Urothelium cell line (cell line): ENCODE data around the gene FNDC3B.
A peak's percentile ranks its signal among the peaks of the same experiment; 100 is the strongest.

Experiments
- DNase-seq: peaks from one replicate; pipeline ENCODE4 v3.0.0; 2011; ENCODE audit warnings: low spot score, mixed read lengths
- FAIRE-seq: peaks from 2 replicates; lab custom pipeline; 2011; peaks lifted over from hg19 to GRCh38; lab: Jason Lieb, UNC

FNDC3B gene

GRCh38 chr3:172111163-172111562 is 71.8 kb downstream of the FNDC3B start:
- FAIRE-seq (no peak), DNase-seq (no peak)

DNA sequence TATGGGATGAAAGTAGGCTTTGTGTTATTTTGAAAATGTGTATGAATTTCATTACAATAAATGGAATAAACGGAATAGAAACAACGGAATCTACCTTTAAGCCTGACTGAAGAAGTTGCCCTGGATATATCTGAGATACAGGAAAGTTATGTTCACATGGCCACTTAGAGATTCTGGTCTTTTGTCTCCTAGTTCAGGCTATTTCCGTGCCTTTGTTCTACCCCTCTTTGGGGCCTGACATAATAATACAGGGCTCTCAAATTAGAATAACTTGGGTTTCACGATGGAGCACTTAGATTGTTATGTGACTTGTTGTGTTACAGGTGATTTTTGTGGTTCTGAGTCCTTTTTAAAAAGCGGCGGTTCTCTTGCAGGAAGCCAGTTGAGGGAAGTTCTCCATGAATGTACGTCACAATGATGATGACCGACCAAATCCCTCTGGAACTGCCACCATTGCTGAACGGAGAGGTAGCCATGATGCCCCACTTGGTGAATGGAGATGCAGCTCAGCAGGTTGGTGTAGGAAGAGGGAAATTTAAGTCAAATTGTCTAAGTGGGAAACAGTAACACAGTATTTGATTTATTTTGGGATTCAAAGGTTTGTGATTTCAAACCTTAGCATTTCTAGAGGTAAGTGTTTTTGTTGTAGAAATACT is 72.8 kb downstream of the FNDC3B start:
- FAIRE-seq, result no peak
- DNase-seq, result no peak

DNA sequence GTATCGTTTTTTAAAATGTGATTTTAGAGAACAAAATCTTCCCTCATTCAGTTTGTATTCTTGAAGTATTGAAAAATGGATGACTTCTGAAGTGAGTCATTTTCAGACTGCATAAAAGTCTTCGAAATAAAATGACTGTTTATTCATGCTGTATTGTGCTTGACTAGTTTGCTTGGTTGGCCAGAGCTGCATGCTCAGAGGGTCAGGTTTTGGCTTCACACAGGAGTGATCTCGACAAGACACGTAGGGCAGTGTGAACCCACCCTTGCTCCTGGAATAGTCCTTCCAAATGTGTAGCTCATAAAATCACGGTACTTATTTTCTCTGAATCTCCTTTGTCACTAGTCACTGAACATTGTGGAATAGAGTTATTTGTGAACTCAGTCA is 73.3 kb downstream of the FNDC3B start:
- FAIRE-seq (no peak), DNase-seq (no peak)

GRCh38 chr3:172113710-172114109 is 74.3 kb downstream of the FNDC3B start:
- no peak for FAIRE-seq
- DNase-seq, result no peak

DNA sequence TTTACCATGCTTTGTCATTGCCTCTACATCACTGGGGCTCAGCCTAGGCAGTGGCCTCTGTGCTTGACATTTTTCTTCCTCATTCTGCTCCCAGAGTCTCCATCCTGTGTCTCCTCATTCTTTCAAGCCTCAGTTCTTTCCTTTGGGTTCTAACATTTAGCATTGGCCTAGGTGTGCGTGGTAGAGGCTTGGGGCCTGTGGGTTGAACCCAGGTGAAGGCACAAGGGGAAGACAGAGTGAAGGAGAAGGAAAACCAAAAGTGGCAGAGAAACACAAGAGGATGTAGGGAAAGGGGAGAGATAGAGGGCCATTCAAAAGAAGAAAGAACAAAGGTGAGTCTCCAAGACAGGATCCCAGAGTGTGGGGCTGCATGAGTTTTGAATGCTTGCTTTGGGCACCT is 75.7 kb downstream of the FNDC3B start:
- no peak for DNase-seq
- no peak for FAIRE-seq

DNA sequence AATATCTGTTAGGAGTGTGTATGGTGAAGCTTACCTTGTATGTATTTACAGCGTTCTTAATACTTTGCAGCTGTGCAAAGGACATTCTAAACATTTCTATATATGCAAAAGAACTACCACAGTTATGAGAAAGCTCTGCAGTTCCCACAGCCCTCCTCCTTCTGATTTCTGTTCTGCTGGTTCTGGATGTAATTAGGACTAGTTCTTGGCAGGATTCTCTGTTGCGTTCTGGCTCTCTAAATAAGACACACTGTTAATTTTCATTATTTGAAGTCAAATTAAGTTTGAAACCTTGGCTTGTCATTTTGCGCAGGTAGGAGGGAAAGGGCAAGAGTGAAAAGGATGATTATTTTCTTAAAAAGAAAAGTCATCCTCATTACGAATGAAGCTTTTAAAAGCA is 76.4 kb downstream of the FNDC3B start:
- FAIRE-seq, result no peak

DNA sequence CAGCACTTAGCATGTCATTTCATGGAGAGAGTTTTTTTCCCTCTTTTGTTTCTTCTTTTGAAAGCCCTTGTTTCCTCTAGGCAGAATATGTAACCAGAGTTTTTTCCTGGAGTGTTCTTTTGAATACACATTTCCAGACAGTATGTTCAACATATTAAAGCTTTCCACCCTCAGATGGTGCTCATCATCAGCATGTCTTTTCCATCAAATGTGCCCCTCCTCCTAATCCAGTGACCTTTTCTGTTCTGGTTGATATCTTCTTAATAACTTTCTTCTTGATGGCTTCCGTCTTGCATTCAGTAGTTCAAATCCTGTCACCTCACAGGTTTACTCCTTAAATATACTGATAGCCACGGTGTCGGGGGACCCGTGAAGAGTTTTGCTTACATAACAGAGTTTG is 78.6 kb downstream of the FNDC3B start:
- no peak for FAIRE-seq
- DNase-seq, result no peak

More for the DNA sequence above, 76.4 kb downstream of the FNDC3B start:
- DNase-seq, result no peak

DNA sequence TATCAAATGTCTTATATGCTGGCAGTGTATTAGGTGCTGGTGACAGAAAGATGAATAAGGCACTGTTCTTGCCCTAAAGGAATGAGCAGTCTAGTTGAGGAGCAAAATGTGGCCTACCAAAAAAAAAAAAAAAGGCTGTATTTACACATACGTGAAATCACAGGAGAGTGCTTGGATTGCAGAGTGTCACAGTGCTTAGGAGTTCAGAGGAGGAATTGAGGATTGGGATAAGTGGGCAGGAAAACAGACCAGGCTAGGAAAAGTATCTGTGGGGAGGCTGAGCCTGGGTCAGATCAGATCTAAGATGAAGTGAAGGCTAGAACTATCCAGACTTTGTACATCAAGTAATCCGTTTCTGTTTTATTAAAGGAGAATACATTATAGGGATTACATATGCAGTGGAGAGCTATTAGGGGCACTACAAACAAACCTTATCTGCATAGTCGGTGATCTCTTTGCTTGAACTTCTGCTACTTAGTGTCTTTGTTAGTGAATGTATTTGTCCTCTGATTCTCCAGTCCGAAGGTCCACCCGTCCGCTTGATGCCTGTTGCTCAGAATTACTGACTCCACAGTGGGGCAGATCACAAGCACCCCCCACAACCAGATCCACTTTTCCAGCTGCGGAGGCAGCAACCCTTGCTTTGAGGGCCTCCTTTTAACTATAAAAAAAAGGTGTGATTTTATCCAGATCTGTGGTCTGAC is 80.0 kb downstream of the FNDC3B start:
- no peak for FAIRE-seq
- no peak for DNase-seq

- FAIRE-seq (no peak), DNase-seq (no peak)
Observed at GRCh38 chr3:172120912-172121311, 81.5 kb downstream of the FNDC3B start.

- no peak for DNase-seq
- FAIRE-seq, result no peak
Observed at GRCh38 chr3:172121981-172122380, 82.6 kb downstream of the FNDC3B start.

DNA sequence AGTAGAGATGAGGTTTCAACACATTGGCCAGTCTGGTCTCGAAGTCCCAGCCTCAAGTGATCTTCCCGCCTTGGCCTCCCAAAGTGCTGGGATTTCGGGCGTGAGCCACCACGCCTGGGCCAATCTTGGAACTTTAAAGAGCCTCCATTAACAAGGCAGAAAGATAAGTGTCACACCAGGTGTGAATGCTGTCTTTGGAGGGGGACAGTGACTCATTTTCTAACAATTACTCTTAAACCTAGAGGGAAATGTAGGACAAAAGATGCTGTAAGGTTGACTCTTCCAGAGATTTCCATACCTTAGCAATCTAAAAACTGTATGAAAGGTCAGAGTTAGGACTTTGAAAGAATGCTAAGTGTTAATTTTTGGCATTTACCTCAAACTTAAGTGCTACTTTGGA is 84.9 kb downstream of the FNDC3B start:
- FAIRE-seq (no peak), DNase-seq (no peak)

DNA sequence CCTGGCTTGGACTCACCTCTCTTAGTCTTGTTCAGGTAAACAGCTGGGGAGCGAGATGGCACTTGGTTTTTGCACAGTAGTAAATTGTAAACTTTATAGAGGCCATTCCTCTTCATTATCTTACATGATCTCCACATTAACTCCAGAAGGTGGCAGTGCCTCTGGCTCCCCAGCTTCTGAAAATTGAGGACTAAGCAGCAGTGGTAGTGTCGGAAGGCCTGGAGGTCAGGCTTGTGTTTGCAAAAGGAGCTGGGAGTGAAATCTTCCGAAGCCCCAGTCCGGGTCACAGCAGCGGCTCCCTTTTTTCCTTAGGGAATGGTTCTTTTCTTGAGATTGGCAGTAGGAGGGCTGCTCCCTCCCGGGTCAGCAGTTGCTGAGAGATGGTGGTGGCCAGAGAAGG is 85.7 kb downstream of the FNDC3B start:
- DNase-seq, result no peak
- no peak for FAIRE-seq

GRCh38 chr3:172125963-172126457 is 86.6 kb downstream of the FNDC3B start:
- FAIRE-seq (no peak), DNase-seq (no peak)

GRCh38 chr3:172126741-172127140 is 87.4 kb downstream of the FNDC3B start:
- FAIRE-seq, result no peak
- no peak for DNase-seq

DNA sequence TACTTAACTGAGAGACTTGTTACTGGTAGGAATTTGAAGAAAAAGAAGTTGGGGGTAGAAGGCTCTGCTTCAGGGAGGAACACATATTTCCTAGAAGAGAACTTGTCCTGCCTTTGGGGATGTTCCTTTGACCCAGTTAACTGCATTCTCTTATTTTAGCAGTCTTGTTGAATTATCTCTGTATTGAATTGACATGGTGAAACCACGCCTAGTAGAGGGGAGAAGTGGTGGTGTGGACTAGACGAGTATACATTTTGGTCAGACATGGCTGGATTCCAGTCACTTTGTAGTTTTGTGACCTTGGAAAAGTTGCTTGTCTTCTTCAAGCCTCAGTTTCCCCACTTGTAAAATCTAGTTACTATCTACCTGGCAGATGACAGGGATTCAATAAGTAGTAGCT is 87.8 kb downstream of the FNDC3B start:
- FAIRE-seq (no peak), DNase-seq (no peak)

GRCh38 chr3:172127929-172128580 is 88.7 kb downstream of the FNDC3B start:
- DNase-seq, result no peak

DNA sequence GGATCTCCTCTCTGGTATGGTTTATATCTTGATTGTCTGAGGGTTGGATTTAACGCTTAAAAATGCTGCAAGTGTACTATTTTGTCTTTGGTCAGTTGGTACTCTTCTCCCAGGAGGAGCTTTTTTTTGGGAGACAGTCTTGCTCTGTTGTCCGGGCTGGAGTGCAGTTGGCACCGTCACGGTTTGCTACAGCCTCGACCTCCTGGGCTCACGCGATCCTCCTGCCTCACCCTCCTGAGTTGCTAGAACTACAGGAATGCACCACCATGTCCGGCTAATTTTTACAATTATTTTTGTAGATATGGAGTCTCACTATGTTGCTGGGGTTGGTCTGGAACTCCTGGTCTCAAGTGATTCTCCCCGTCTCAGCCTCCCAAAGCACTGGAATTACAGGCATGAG is 89.5 kb downstream of the FNDC3B start:
- no peak for FAIRE-seq
- no peak for DNase-seq

More at GRCh38 chr3:172127929-172128580, 88.7 kb downstream of the FNDC3B start:
- FAIRE-seq, result no peak

- FAIRE-seq, result no peak
- no peak for DNase-seq
Observed at GRCh38 chr3:172129498-172129849, 90.1 kb downstream of the FNDC3B start.

DNA sequence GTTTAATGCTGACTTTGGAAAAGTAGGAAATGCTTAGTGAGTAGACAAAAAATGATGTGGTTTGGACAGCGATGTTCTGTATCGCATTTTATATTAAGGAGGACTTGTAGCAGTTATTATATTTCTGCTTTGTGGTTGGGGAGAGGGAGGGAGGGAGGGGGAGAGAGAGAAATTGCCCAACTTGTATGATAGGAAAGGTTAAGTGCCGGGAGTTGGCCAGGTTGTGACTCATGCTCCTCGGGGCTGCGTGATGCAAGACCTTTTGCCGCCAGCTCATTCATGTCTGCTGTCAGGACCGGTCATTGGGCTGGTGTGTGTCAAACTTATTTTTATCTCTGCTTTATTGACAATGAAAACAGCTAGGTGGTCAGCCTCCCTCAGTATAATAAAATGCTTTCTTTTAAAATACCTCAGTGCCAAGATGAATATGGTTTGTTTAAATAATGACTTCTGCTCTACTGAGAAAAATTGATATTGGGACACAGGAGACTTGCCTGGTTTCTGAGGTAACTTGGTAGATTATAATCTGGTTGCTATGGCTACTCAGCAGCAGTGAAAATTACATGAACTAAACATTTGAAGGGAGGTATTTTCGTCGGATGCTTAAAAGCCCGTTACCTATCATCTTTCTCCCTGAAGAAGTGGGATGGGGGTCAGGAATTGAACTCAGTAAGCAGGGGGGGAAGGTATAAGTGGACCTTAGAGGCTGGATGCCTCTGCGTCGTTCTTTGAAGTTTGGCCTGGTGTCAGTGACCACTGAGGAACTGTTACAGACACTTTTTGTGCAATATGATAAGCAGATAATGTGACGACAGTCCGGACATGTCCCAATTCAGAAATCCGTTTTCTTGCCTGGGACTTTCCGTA is 90.7 kb downstream of the FNDC3B start:
- FAIRE-seq, result no peak
- peak; percentile 88 for DNase-seq

DNA sequence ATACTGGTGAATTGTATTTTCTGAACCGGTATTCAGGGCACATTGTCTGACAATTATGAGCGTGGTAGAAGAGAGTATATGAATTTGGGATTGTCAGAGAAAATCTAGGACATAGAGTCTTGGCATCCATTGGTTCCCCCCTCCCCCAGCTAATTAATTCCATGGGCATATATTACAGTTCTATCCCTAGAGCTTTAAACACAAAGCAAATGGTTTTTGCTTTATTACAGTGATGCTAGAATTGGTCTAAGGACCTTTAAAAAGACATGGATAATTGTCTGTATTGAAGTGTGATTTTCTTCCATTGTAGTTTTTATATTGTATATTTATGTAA is 91.3 kb downstream of the FNDC3B start:
- DNase-seq (no peak), FAIRE-seq (no peak)

GRCh38 chr3:172131746-172132145 is 92.4 kb downstream of the FNDC3B start:
- DNase-seq, result no peak
- no peak for FAIRE-seq
